H1 (cell line): ENCODE measurements around the gene PHC3. TPM values are rescaled to one million over a fixed set of nuclear protein-coding genes. Genes with fewer than 3 reads are reported as not detected.

Source experiments
- CTCF ChIA-PET: fragments of 300-600 bp; sonication (Branson Sonifier 250); formaldehyde crosslinking; loops from one replicate; lab custom pipeline; 2021; ENCODE audit not compliant: partially characterized antibody; lab: Charles Lee
- POLR2A ChIA-PET: fragments of 300-600 bp; sonication (Branson Sonifier 250); formaldehyde crosslinking; loops from one replicate; lab custom pipeline; 2021; ENCODE audit warnings: inconsistent platforms; ENCODE audit not compliant: partially characterized antibody; lab: Charles Lee
- DNase-seq, 2 experiments: peaks; one replicate each; pipeline versions ENCODE4 v3.0.0 to v3.0.0-alpha.2; 2010 to 2022; ENCODE audit warnings: low spot score in 2 of 2, low read depth in 1 of 2, mixed read lengths in 1 of 2
- FAIRE-seq: peaks from 2 replicates; lab custom pipeline; 2011; peaks lifted over from hg19 to GRCh38; lab: Jason Lieb, UNC
- H2AFZ ChIP-seq: 2 replicates; pipeline ENCODE4 v1.8.1; 2012; ENCODE audit warnings: low read length, inconsistent platforms
- H2AK5ac ChIP-seq: 2 replicates; pipeline ENCODE4 v1.6.1; 2013; ENCODE audit warnings: low read depth, low read length
- H2BK120ac ChIP-seq: replicated peaks from 2 replicates; pipeline ENCODE3; 2013; ENCODE audit warnings: low read depth, low read length, inconsistent platforms
- H2BK12ac ChIP-seq: 2 replicates; pipeline ENCODE4 v1.6.1; 2013; ENCODE audit warnings: low read depth, low read length
- H2BK15ac ChIP-seq: 2 replicates; pipeline ENCODE4 v1.6.1; 2013; ENCODE audit warnings: low read length
- H2BK20ac ChIP-seq: 2 replicates; pipeline ENCODE4 v1.6.1; 2013; ENCODE audit warnings: low read length
- H2BK5ac ChIP-seq: 2 replicates; pipeline ENCODE4 v1.6.1; 2013; ENCODE audit warnings: low read depth, low read length
- H3K14ac ChIP-seq: 2 replicates; pipeline ENCODE4 v1.6.1; 2013; ENCODE audit warnings: inconsistent platforms; ENCODE audit not compliant: insufficient read length
- H3K18ac ChIP-seq: 2 replicates; pipeline ENCODE4 v1.6.1; 2013; ENCODE audit warnings: low read length; ENCODE audit errors: extremely low read depth
- H3K23ac ChIP-seq: 2 replicates; pipeline ENCODE4 v1.6.1; 2013; ENCODE audit warnings: inconsistent platforms; ENCODE audit not compliant: insufficient read length
- H3K23me2 ChIP-seq: 2 replicates; pipeline ENCODE4 v1.6.1; 2013; ENCODE audit warnings: low read depth, low read length
- H3K27ac ChIP-seq: 2 replicates; pipeline ENCODE4 v1.6.1; 2011; ENCODE audit warnings: low read depth, low read length, inconsistent platforms
- H3K27me3 ChIP-seq, 4 experiments: replicated peaks in 1 of 4; 1 replicate in 1 of 4; 2 replicates in 3 of 4; pipeline versions ENCODE4 v1.6.1 to v1.8.1; 2011 to 2013; ENCODE audit warnings: low read length in 3 of 4, mild to moderate bottlenecking in 3 of 4, inconsistent platforms in 2 of 4, mixed read lengths in 2 of 4, moderate library complexity in 1 of 4; ENCODE audit not compliant: control insufficient read depth in 3 of 4, insufficient read depth in 3 of 4; ENCODE audit errors: extremely low read depth in 1 of 4
- H3K36me3 ChIP-seq, 4 experiments: 2 replicates each; pipeline versions ENCODE4 v1.6.1 to v1.8.1; 2011 to 2013; ENCODE audit warnings: mild to moderate bottlenecking in 4 of 4, low read length in 3 of 4, moderate library complexity in 2 of 4, control low read depth in 1 of 4, inconsistent platforms in 1 of 4; ENCODE audit not compliant: insufficient read depth in 4 of 4, control insufficient read depth in 2 of 4
- H3K4ac ChIP-seq: replicated peaks from 2 replicates; pipeline ENCODE3; 2013; ENCODE audit warnings: low read length, low read depth, mixed read lengths, inconsistent platforms; ENCODE audit not compliant: insufficient read length
- H3K4me1 ChIP-seq, 4 experiments: replicated peaks in 1 of 4; 1 replicate in 1 of 4; 2 replicates in 3 of 4; pipeline versions ENCODE4 v1.6.1 to v1.8.1; 2011 to 2013; ENCODE audit warnings: low read length in 3 of 4, inconsistent platforms in 2 of 4, mixed read lengths in 1 of 4; ENCODE audit not compliant: insufficient read depth in 4 of 4, control insufficient read depth in 3 of 4
- H3K4me2 ChIP-seq, 2 experiments: 2 replicates each; pipeline versions ENCODE4 v1.6.1 to v1.8.1; 2011 to 2013; ENCODE audit warnings: low read depth in 2 of 2, low read length in 2 of 2, control low read depth in 1 of 2, inconsistent platforms in 1 of 2, mild to moderate bottlenecking in 1 of 2; ENCODE audit not compliant: insufficient read depth in 1 of 2
- H3K4me3 ChIP-seq, 4 experiments: fragments of 200-600, 300-600 bp in 1 of 4; sonication (generic), shearing (Covaris generic), sonication (Bioruptor Twin) in 1 of 4; 2 replicates each; pipeline versions ENCODE4 v1.5.1 to v1.8.1; 2011 to 2016; ENCODE audit warnings: low read length in 4 of 4, low read depth in 3 of 4, control low read depth in 2 of 4, inconsistent platforms in 2 of 4, mild to moderate bottlenecking in 2 of 4, mixed read lengths in 1 of 4, moderate library complexity in 1 of 4; ENCODE audit not compliant: insufficient read depth in 2 of 4; ENCODE audit errors: extremely low read depth in 1 of 4
- H3K56ac ChIP-seq: replicated peaks from 2 replicates; pipeline ENCODE3; 2013; ENCODE audit warnings: low read depth, mild to moderate bottlenecking, mixed read lengths, low read length, inconsistent platforms; ENCODE audit not compliant: insufficient read length
- H3K79me1 ChIP-seq: 2 replicates; pipeline ENCODE4 v1.6.1; 2013; ENCODE audit warnings: low read depth, low read length, control low read depth
- H3K79me2 ChIP-seq, 2 experiments: 2 replicates each; pipeline versions ENCODE4 v1.6.1 to v1.8.1; 2012 to 2013; ENCODE audit warnings: low read length in 2 of 2, mild to moderate bottlenecking in 2 of 2, inconsistent platforms in 1 of 2; ENCODE audit not compliant: insufficient read depth in 2 of 2, control insufficient read depth in 1 of 2
- H3K9ac ChIP-seq, 4 experiments: replicated peaks in 1 of 4; 1 replicate in 1 of 4; 2 replicates in 3 of 4; pipeline versions ENCODE4 v1.6.1 to v1.8.1; 2011 to 2013; ENCODE audit warnings: low read depth in 3 of 4, low read length in 3 of 4, control low read depth in 2 of 4, mild to moderate bottlenecking in 2 of 4, moderate library complexity in 2 of 4, inconsistent platforms in 1 of 4; ENCODE audit errors: extremely low read depth in 1 of 4
- H3K9me3 ChIP-seq, 2 experiments: 2 replicates each; pipeline versions ENCODE4 v1.6.1 to v1.8.1; 2012 to 2013; ENCODE audit warnings: mild to moderate bottlenecking in 2 of 2, moderate library complexity in 2 of 2, control low read depth in 1 of 2, inconsistent platforms in 1 of 2, low read depth in 1 of 2, low read length in 1 of 2, mixed read lengths in 1 of 2; ENCODE audit not compliant: insufficient read depth in 2 of 2
- H4K20me1 ChIP-seq, 2 experiments: replicated peaks in 1 of 2; 2 replicates each; pipeline versions ENCODE3 to v1.8.1; 2011 to 2013; ENCODE audit warnings: inconsistent platforms in 2 of 2, low read length in 2 of 2, mild to moderate bottlenecking in 1 of 2; ENCODE audit not compliant: insufficient read depth in 2 of 2, control insufficient read depth in 1 of 2
- H4K5ac ChIP-seq: 2 replicates; pipeline ENCODE4 v1.6.1; 2013; ENCODE audit warnings: low read length, low read depth, mixed read lengths, inconsistent platforms; ENCODE audit not compliant: insufficient read length
- H4K8ac ChIP-seq: 2 replicates; pipeline ENCODE4 v1.8.0; 2013; ENCODE audit warnings: mild to moderate bottlenecking, moderate library complexity, low read length, inconsistent platforms; ENCODE audit not compliant: insufficient read depth; ENCODE audit errors: extremely low read depth
- H4K91ac ChIP-seq: replicated peaks from 2 replicates; pipeline ENCODE3; 2013; ENCODE audit warnings: low read length, mixed read lengths, inconsistent platforms; ENCODE audit not compliant: insufficient read length
- CREB1 ChIP-seq: IDR thresholded peaks from 2 replicates; pipeline ENCODE4 v1.6.1; 2012; ENCODE audit warnings: inconsistent platforms
- CTCF ChIP-seq, 3 experiments: IDR thresholded peaks; 1 replicate in 2 of 3; 2 replicates in 1 of 3; pipeline versions ENCODE4 v1.5.1 to v1.6.1; 2011; ENCODE audit warnings: low read length in 3 of 3, mild to moderate bottlenecking in 3 of 3, inconsistent platforms in 2 of 3, low read depth in 1 of 3, moderate library complexity in 1 of 3; ENCODE audit not compliant: insufficient read depth in 1 of 3; ENCODE audit errors: control extremely low read depth in 1 of 3
- RAD21 ChIP-seq, 2 experiments: IDR thresholded peaks in 1 of 2; conservative IDR thresholded peaks in 1 of 2; 2 replicates each; pipeline ENCODE4 v1.6.1; 2011; ENCODE audit warnings: low read depth in 2 of 2, low read length in 2 of 2, improper control_type of control experiment in 1 of 2, inconsistent platforms in 1 of 2, mild to moderate bottlenecking in 1 of 2, moderate library complexity in 1 of 2
- SIRT6 ChIP-seq: IDR thresholded peaks from one replicate; pipeline ENCODE4 v1.7.1; 2012; ENCODE audit warnings: low read length, inconsistent platforms
- SP2 ChIP-seq: IDR thresholded peaks from 2 replicates; pipeline ENCODE4 v1.6.1; 2012; ENCODE audit warnings: mild to moderate bottlenecking, low read length, inconsistent platforms
- USF2 ChIP-seq: IDR thresholded peaks from 2 replicates; pipeline ENCODE4 v1.6.1; 2011; ENCODE audit warnings: low read length, improper control_type of control experiment
- polyA plus RNA-seq, 7 experiments: library from polyadenylated mRNA; depleted of rRNA in 3 of 7; stranded (reverse) in 5 of 7; unstranded in 2 of 7; fragments of >200 nt in 5 of 7; fragments of 200-250 nt in 2 of 7; gene quantifications; 1 replicate in 5 of 7; 2 replicates in 1 of 7; 4 replicates in 1 of 7; pipeline versions ENCODE4 v1.2.1 to v1.2.3, GENCODE V29; 2011 to 2013; ENCODE audit warnings: missing spikeins in 2 of 7, mixed read lengths in 2 of 7
- total RNA-seq: library from RNA; stranded (reverse); fragmentation: NEBNext Ultra II Directional; extraction: Animal tissue kit (Norgen Biotek cat#: 25700); gene quantifications from 2 replicates; pipeline ENCODE4 v1.2.1, GENCODE V29; 2021

The PHC3 gene
- total and polyA plus RNA-seq, 2 of the 8 experiments (the other 6 are each of a cell fraction or from before 2014, with no cell fraction given): 26.4 to 29.2 TPM

- H3K27ac ChIP-seq: no peak overlapping the region
- H3K36me3 ChIP-seq: peaks cover 0 to 59% (median 17%) of the 10 kb centered on the region in 4 experiments; a peak in 7 of 8 replicates
- no peak overlapping the region for H3K14ac ChIP-seq
- no peak overlapping the region for H2AFZ ChIP-seq
- no peak overlapping the region for H2BK15ac ChIP-seq
- H3K4me1 ChIP-seq: no peaks in the 10 kb centered on the region
- no peaks in the 10 kb centered on the region for H3K9me3 ChIP-seq
- H3K27me3 ChIP-seq: no peaks in the 10 kb centered on the region
- H4K20me1 ChIP-seq: no peaks in the 10 kb centered on the region
- no peak overlapping the region for H2BK20ac ChIP-seq
- H3K79me1 ChIP-seq: no peaks in the 10 kb centered on the region
- no peak overlapping the region for H3K18ac ChIP-seq
- ChIA-PET POLR2A (interaction anchor here (0.6 to 1.6 kb wide), 3 partner anchors 12 to 28 kb away, joined by 3 to 6 read pairs (median 4); no protein-coding TSS in a partner anchor), CTCF (interaction anchor here (0.6 to 3.0 kb wide), 10 partner anchors 8 to 155 kb away, joined by 3 to 17 read pairs (median 4); no protein-coding TSS in a partner anchor)
- no peak overlapping the region for H3K4ac ChIP-seq
- no peak overlapping the region for H3K23ac ChIP-seq
- H3K4me2 ChIP-seq: no peak overlapping the region
- H2BK5ac ChIP-seq: no peak overlapping the region
- H4K5ac ChIP-seq: no peak overlapping the region
- no peak overlapping the region for H4K8ac ChIP-seq
- no peak overlapping the region for H4K91ac ChIP-seq
- H2BK120ac ChIP-seq: no peak overlapping the region
- H2AK5ac ChIP-seq: no peak overlapping the region
- DNase-seq (no peak), FAIRE-seq (peak; percentile 48)
- H2BK12ac ChIP-seq: no peak overlapping the region
- no peak overlapping the region for H3K56ac ChIP-seq
- no peaks in the 10 kb centered on the region for H3K23me2 ChIP-seq
- H3K9ac ChIP-seq: no peak overlapping the region
- no peaks in the 10 kb centered on the region for H3K79me2 ChIP-seq
- TF ChIP-seq SIRT6 (no peak), SP2 (no peak), CTCF (IDR thresholded peaks at IDR 0.05; ENCODE audit: control extremely low read depth in 1 of 3, insufficient read depth in 1 of 3, low read depth in 1 of 3, low read length in 3 of 3) (peak in 2 of 3 experiments; percentile 10 to 43; a peak in 1 of 4 replicates), USF2 (no peak), CREB1 (no peak), RAD21 (IDR thresholded peaks at IDR 0.05 in 1 of 2, conservative IDR thresholded peaks at IDR 0.05 in 1 of 2; ENCODE audit: low read depth in 2 of 2, low read length in 2 of 2) (peak in 1 of 2 experiments; percentile 25; a peak in 1 of 4 replicates)
- no peak overlapping the region for H3K4me3 ChIP-seq
Measured at GRCh38 chr3:170117134-170117533, 64.4 kb downstream of the PHC3 start.
